ENCODE results near the gene OR2J1.

GRCh38 chr6:29081312-29081711 lies 18.0 kb upstream of the OR2J1 start:
- TF ChIP-seq CTCF (IDR thresholded peaks at IDR 0.05; ENCODE audit: insufficient read depth, low read depth, low read length) (no peak), EZH2 (IDR thresholded peaks at IDR 0.05; ENCODE audit: insufficient read depth, low read length) (no peak)
